ENCODE results near the gene NPBWR2. TPM values are rescaled to one million over a fixed set of nuclear protein-coding genes. Genes with fewer than 3 reads are reported as not detected.

NPBWR2 gene
- total and polyA plus RNA-seq, 8 donors: not detected

DNA sequence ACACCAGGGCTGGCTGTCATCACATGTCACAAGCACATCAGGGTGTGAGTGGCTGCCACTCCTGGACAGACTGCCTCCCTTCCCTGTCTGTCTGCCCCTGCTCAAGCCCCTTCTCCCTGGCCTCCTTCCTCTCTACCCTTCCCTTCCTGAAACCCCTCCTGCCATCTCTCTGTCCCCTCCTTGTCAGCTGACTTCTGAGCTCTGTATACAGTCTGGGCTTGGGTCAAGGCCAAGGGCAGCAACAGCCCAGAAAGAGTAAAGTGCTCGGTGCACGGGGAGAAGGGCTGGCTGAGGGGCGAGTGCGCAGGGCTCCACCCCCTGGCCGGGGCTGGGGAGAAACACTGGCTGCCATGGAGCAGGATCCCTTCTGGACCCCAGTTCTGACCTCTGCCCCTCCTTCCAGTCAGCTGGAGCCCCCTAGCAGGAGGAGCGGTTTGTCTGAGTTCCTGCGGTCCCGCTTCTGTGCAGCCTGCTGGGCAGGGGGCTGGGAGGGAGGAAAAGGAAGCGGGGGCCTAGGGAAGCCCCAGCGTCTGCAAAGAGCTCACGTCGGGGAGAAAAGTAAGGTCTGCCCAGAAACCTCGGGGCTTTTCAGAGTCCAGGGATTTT, 25.1 kb downstream of the NPBWR2 start:
- no peaks in the 10 kb centered on the region for H3K36me3 ChIP-seq
- H3K9me3 ChIP-seq: no peaks in the 10 kb centered on the region
- H3K4me1 ChIP-seq: peaks cover 5 to 15% (median 6%) of the 10 kb centered on the region in 3 donors
- TF ChIP-seq, protein P1, sequence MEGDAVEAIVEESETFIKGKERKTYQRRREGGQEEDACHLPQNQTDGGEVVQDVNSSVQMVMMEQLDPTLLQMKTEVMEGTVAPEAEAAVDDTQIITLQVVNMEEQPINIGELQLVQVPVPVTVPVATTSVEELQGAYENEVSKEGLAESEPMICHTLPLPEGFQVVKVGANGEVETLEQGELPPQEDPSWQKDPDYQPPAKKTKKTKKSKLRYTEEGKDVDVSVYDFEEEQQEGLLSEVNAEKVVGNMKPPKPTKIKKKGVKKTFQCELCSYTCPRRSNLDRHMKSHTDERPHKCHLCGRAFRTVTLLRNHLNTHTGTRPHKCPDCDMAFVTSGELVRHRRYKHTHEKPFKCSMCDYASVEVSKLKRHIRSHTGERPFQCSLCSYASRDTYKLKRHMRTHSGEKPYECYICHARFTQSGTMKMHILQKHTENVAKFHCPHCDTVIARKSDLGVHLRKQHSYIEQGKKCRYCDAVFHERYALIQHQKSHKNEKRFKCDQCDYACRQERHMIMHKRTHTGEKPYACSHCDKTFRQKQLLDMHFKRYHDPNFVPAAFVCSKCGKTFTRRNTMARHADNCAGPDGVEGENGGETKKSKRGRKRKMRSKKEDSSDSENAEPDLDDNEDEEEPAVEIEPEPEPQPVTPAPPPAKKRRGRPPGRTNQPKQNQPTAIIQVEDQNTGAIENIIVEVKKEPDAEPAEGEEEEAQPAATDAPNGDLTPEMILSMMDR (IDR thresholded peaks at IDR 0.05): no peak
- ATAC-seq (no peak), DNase-seq (no peak), FAIRE-seq (no peak)
- H3K27me3 ChIP-seq: no peaks in the 10 kb centered on the region
- intact Hi-C loops (cut with DNase I): no loop called here
- 37 to 55% methylated on average over 13 of the region's 13 CpGs for WGBS, 2 donors
- no peak overlapping the region for H3K27ac ChIP-seq
- H3K4me3 ChIP-seq: no peak overlapping the region

DNA sequence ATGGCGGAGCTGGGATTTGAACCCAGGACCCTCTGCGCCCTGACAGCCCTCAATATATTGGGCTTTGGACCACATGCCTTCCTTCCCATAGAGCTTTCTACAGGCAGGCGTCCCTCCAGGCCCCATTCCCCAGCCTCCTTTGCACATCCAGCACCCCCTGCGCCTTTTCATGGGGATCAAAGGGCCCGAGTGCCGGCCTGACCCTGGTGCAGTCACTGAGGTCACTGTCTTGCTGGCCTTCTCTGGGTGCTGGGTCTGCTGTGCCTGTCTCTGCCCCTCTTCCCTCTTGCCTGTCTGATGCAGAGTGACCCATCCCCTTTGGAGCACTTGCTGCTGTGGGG, 25.8 kb downstream of the NPBWR2 start:
- Histone ChIP-seq H3K4me3 (no peak overlapping the region), H3K4me1 (peaks cover 5 to 15% (median 6%) of the 10 kb centered on the region in 3 donors), H3K36me3 (no peaks in the 10 kb centered on the region), H3K27ac (no peak overlapping the region), H3K9me3 (no peaks in the 10 kb centered on the region), H3K27me3 (no peaks in the 10 kb centered on the region)
- no peak for DNase-seq
- TF ChIP-seq, protein P1 (IDR thresholded peaks at IDR 0.05): no peak
- no peak for ATAC-seq
- FAIRE-seq: no peak
- 84 to 88% methylated on average over 6 of the region's 6 CpGs for WGBS, 2 donors
- intact Hi-C loops (cut with DNase I): no loop called here

DNA sequence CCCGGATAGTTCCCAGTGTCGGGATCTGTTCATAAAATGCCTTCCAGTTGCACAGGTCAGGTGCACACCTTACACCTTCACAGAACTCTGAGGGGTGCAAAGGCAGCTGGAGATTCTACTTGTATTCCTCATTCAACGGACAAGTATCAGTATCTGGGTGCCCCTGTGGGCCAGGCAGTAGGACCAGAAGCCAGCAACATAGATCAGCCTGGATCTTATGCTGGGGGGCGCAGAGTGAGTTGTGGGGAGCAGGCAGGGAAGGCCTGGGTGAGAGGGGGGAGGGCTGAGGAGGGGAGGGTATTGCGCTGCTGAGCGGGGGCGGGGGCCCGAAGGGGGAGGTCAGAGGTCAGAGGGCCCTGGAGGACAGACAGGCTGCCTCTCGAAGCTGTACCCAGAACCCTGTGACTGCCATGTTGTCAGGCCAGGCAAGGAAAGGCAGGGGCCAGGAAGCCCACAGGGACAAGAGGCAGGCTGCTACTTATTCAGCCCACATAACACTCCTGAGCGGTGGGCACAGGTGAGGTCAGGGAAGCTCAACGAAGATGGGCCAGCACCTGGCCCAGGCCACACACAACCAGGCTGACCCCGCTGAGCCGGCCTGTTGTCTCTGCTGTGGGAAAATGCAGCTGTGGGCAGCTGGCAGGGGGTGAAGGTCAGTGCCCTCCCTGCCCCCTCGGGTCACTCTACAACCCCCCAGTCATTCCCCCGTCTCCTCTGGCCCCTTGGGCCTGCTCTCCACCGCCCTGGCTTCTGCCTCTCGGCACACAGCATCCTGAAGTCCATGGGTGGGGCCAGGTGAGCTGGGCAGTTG, 26.3 kb downstream of the NPBWR2 start:
- Histone ChIP-seq H3K36me3 (no peaks in the 10 kb centered on the region), H3K9me3 (no peaks in the 10 kb centered on the region), H3K27me3 (no peaks in the 10 kb centered on the region), H3K4me3 (peak overlapping the region in 1 of 4 donors; percentile 40), H3K4me1 (peaks cover 5 to 15% (median 6%) of the 10 kb centered on the region in 3 donors), H3K27ac (no peak overlapping the region)
- TF ChIP-seq, protein P1 (IDR thresholded peaks at IDR 0.05): no peak
- FAIRE-seq (no peak), ATAC-seq (no peak), DNase-seq (no peak)
- 66 to 70% methylated on average over 17 of the region's 17 CpGs for WGBS, 2 donors
- intact Hi-C loops (cut with DNase I): no loop called here

DNA sequence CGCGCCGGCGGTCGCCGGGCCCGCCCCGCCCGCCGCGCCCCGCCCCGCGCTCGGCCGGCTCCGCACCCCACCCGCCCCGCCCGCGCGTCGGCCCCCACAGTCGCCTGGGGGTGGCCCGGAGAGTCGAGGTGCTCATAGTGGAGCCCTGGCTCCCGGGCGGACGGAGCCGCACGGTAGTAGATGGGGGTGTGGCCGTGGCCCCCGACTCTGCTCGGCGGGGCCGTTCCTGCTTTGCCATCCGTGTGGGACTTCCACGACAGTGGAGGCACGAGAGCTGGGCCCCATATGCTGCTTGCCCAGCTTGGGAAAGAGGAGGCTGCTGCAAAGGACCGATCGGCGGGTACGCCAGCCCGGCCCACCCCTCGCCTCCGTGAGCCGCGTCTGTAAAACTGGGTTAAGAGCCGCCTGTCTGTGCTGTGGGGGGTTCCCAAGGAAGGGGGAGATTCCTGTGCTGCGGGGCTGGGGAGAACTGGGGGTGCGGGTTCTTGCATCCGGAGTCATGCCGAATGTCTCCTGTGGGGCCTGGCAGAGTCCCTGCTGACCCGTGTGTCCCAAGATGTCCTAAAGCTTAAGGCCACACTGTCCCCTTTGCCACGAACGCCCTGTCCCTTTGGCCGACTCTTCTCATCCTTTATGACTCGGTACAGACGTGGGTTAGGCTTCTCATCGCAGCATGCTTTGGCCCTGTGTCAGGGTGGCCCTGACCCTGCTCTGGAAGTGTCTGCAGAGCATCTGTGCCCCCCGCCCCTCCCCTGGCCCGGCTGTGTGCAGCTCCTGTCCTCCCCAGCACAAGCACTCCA, 27.2 kb downstream of the NPBWR2 start, which contains the start of gene OPRL1:
OPRL1 (plus strand) TSS at position 70 of the 800 bp plus-strand sequence. CDS start 12,639 bp downstream, outside the sequence.
- FAIRE-seq (no peak), DNase-seq (no peak), ATAC-seq (peak in 3 of 4 donors; percentile 2 to 3 (median 2))
- Histone ChIP-seq H3K4me3 (peak within 1 kb of the TSS; percentile 33 to 83 (median 75)), H3K4me1 (peaks cover 5 to 15% (median 6%) of the 10 kb centered on the region in 3 donors), H3K36me3 (no peaks in the 10 kb centered on the region), H3K9me3 (no peaks in the 10 kb centered on the region), H3K27ac (peak within 1 kb of the TSS; percentile 35 to 75 (median 54)), H3K27me3 (no peaks in the 10 kb centered on the region)
- intact Hi-C loops (cut with DNase I): no loop called here
- 8 to 12% methylated on average over 61 to 62 of the region's 62 CpGs for WGBS, 2 donors
- TF ChIP-seq, protein P1 (IDR thresholded peaks at IDR 0.05): no peak

All from pancreas (tissue), 10 donors.